Stimulated activated CD8-positive, alpha-beta memory T cell treated with anti-CD3 and anti-CD28 coated beads, Interleukin-7, amount 100 ng/mL, for 48 hours (primary cell): ENCODE results near the gene WDR87.
"Not testable (repeated sequence)": the region's sequence is repeated elsewhere in the genome, so short reads cannot be mapped to it uniquely, and the experiment has no call there.

ENCODE experiments used
- DNase-seq, 2 donors: peaks; one replicate each; pipeline ENCODE4 v3.0.0-alpha.2; 2020; ENCODE audit warnings: low read depth in 1 of 2; ENCODE audit errors: extremely low read depth in 1 of 2

The WDR87 gene

DNA sequence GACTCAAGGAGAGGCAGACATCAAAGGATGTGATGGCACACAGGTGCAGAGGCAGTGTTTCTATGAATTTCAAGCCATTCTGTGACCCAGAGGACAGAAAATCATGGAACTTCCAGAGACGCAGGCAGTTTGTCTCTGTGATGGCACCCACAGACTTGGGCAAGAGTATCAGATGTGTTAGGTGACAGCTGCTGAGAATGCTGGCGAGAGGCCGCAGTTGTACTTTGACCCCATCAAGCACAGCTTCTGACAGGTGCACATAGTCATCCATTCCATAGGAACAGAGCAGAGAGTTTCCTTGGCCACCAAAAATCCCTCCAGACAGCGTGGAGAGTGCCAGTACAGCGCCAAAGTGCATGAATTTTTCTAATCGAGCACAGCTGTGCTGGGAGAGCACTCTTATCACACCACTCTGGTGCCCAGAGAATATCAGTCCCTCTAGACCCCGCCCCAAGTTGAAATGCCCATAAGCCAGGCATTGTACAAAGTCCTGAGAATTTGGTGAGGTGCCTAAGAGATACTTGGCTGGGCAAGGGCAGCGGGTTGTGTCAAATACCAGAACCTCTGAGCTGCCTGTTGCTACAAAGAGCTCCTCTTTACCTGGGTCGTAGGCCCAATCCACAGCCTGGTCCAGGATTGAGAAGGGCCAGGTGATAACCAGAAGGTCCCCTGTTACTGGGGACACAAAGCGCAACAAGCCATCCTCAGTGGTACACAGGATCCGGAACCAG, 12.4 kb downstream of the WDR87 start:
- DNase-seq: no peak

GRCh38 chr19:37886571-37886970, 19.8 kb downstream of the WDR87 start:
- no peak for DNase-seq

- DNase-seq: no peak
These were observed 21.0 kb downstream of the WDR87 start for GRCh38 chr19:37885392-37885791.

- no peak for DNase-seq
These were observed 29.2 kb downstream of the WDR87 start for GRCh38 chr19:37877147-37877546.

- DNase-seq: no peak
These were observed 30.4 kb downstream of the WDR87 start for GRCh38 chr19:37876032-37876431.

DNA sequence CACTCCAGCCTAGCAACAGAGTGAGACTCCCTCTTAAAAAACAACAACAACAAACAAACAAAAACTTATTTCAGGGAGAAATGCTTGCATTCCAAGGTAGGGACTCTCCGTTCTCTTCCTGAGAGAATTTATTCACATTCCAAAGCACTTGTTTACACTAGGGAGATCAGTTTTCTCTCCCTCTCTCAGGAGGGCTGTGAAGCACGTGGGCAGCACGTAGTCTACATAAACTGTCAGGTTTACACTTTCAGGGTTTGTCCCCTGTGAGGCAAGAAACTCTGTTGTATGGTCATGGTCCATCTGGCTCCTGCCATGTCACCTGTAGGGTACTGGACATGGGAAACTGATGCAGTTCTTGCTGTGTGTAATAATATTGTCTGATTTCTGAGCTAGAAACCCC, 31.6 kb downstream of the WDR87 start:
- DNase-seq: no peak

- DNase-seq: no peak
These were observed 34.0 kb downstream of the WDR87 start for GRCh38 chr19:37872383-37872782.

- DNase-seq: no peak
These were observed 36.5 kb downstream of the WDR87 start for GRCh38 chr19:37869766-37870340.

GRCh38 chr19:37867831-37868230, 38.6 kb downstream of the WDR87 start:
- DNase-seq: no peak

- DNase-seq: not testable (repeated sequence)
These were observed 40.5 kb downstream of the WDR87 start for GRCh38 chr19:37865930-37866329.

DNA sequence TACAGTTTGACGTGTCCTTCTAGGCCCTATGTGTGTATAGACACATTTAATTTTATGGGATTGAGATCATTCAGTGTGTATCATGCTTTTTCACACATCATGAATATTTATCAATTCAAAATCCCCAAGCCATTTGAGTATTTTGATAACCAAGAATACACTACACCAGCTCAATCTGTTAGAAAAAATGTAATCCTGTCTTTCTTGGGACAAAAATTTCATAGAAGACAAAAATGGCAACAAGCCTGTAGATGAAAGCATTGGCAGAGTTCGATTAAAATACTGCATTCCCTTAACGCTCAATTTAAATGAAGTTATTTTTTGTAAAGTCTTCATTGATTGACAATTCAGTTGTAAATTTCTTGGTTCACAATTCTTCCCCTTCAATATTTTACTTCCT, 41.9 kb downstream of the WDR87 start:
- DNase-seq: no peak

DNA sequence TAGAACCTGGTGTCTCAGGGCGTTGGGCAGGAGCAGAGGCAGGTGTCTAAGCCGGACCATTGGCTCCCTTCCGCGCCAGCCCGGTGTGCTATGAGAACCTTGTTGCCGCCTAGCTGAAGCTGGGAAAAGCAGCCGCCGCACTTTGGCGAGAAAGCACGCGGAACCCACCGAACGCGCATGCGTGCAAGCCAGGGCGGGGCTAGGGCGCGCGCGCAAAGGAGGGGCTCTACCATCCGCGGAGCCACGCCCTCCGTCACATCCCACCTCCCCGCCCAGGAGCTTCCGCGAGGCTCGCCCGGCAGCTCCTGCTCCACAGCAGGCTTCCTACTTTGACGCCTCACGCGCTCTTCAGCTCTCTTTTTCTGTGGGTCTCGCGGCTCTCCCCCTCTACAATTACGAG, 51.3 kb downstream of the WDR87 start:
- DNase-seq: peak in 1 of 2 donors; percentile 31

- no peak for DNase-seq
These were observed 60.5 kb downstream of the WDR87 start for GRCh38 chr19:37845932-37846331.
